HepG2 (cell line): Measurements from ENCODE around the gene CYTH1. TPM values are rescaled to one million over a fixed set of nuclear protein-coding genes. Genes with fewer than 3 reads are reported as not detected.

Experiments used
- CBFB ChIP-seq: sonication (generic); formaldehyde crosslinking; IDR thresholded peaks from 2 replicates; pipeline ENCODE4 v1.4.0; 2020; ENCODE audit warnings: missing genetic modification reagents
- CCDC6 ChIP-seq: sonication (generic); formaldehyde crosslinking; IDR thresholded peaks from 2 replicates; pipeline ENCODE4 v1.8.1; 2022; ENCODE audit warnings: mild to moderate bottlenecking, missing genetic modification reagents, moderate library complexity
- GTF3A ChIP-seq: sonication (generic); formaldehyde crosslinking; conservative IDR thresholded peaks from 2 replicates; pipeline ENCODE4 v1.4.0; 2020; ENCODE audit warnings: mild to moderate bottlenecking, missing genetic modification reagents
- KDM5A ChIP-seq: fragments of 200-600 bp; sonication (generic); IDR thresholded peaks from 2 replicates; pipeline ENCODE4 v1.7.0; 2018; ENCODE audit warnings: antibody characterized with exemption, mild to moderate bottlenecking, low read length, borderline replicate concordance
- KDM5B ChIP-seq: sonication (generic); formaldehyde crosslinking; IDR thresholded peaks from 2 replicates; pipeline ENCODE4 v1.4.0; 2020; ENCODE audit warnings: missing genetic modification reagents, mild to moderate bottlenecking, borderline replicate concordance
- PLRG1 ChIP-seq: fragments of 450-650 bp; conservative IDR thresholded peaks from 2 replicates; pipeline ENCODE4 v1.6.1; 2016
- PRMT3 ChIP-seq: sonication (generic); formaldehyde crosslinking; IDR thresholded peaks from 2 replicates; pipeline ENCODE4 v1.8.1; 2022; ENCODE audit warnings: low read depth, mild to moderate bottlenecking, moderate library complexity, missing genetic modification reagents, borderline replicate concordance
- RXRA ChIP-seq: sonication (generic); formaldehyde crosslinking; IDR thresholded peaks from 2 replicates; pipeline ENCODE4 v1.5.1; 2020; ENCODE audit warnings: missing genetic modification reagents
- TCF7 ChIP-seq: sonication (generic); IDR thresholded peaks from 2 replicates; pipeline ENCODE4 v1.6.1; 2016; ENCODE audit warnings: antibody characterized with exemption, low read depth
- ZFP36L2 ChIP-seq: sonication (generic); formaldehyde crosslinking; IDR thresholded peaks from 2 replicates; pipeline ENCODE4 v1.4.0; 2020; ENCODE audit warnings: missing genetic modification reagents
- ZNF484 ChIP-seq: sonication (generic); formaldehyde crosslinking; IDR thresholded peaks from 2 replicates; pipeline ENCODE4 v1.5.1; 2020; ENCODE audit warnings: mild to moderate bottlenecking, low read depth, missing genetic modification reagents, borderline replicate concordance
- ZNF564 ChIP-seq: sonication (generic); formaldehyde crosslinking; IDR thresholded peaks from 2 replicates; pipeline ENCODE4 v1.8.1; 2023; ENCODE audit warnings: mild to moderate bottlenecking, missing genetic modification reagents
- ZNF75D ChIP-seq: sonication (generic); formaldehyde crosslinking; IDR thresholded peaks from 2 replicates; pipeline ENCODE4 v1.8.1; 2023; ENCODE audit warnings: missing genetic modification reagents, mild to moderate bottlenecking, borderline replicate concordance
- ZNF773 ChIP-seq: sonication (generic); formaldehyde crosslinking; IDR thresholded peaks from 2 replicates; pipeline ENCODE4 v1.4.0; 2020; ENCODE audit warnings: missing genetic modification reagents, borderline replicate concordance
- polyA plus RNA-seq, 8 experiments: library from polyadenylated mRNA; depleted of rRNA in 3 of 8; stranded (reverse) in 7 of 8; unstranded in 1 of 8; fragments of >200 nt; fragmentation: Illumina TruSeq in 4 of 8; extraction: Trizol in 4 of 8; gene quantifications; 2 replicates each; pipeline versions ENCODE4 v1.2.1 to v1.2.3, GENCODE V29; 2011 to 2016; ENCODE audit warnings: low read depth in 4 of 8, missing spikeins in 1 of 8, mixed read lengths in 1 of 8; ENCODE audit not compliant: insufficient read depth in 1 of 8
- total RNA-seq, 5 experiments: library from RNA; depleted of rRNA; stranded (reverse); fragments of >200 nt; fragmentation: Illumina TruSeq; extraction: Trizol; gene quantifications; 2 replicates each; pipeline ENCODE4 v1.2.3, GENCODE V29; 2016; ENCODE audit warnings: low read depth in 1 of 5
- TF ChIP-seq, protein P1 (sequence below): sonication (generic); formaldehyde crosslinking; IDR thresholded peaks from 2 replicates; pipeline ENCODE4 v1.4.0; 2020; ENCODE audit warnings: mild to moderate bottlenecking, low read depth, missing genetic modification reagents
- TF ChIP-seq, protein P2 (sequence below): sonication (generic); formaldehyde crosslinking; conservative IDR thresholded peaks from 2 replicates; pipeline ENCODE4 v1.8.1; 2023; ENCODE audit warnings: missing genetic modification reagents
- TF ChIP-seq, protein P3 (sequence below): sonication (generic); formaldehyde crosslinking; conservative IDR thresholded peaks from 2 replicates; pipeline ENCODE4 v1.8.0; 2022; ENCODE audit warnings: missing genetic modification reagents
- TF ChIP-seq, protein P4 (sequence below): sonication (generic); formaldehyde crosslinking; IDR thresholded peaks from 2 replicates; pipeline ENCODE4 v1.4.0; 2020; ENCODE audit warnings: missing genetic modification reagents, mild to moderate bottlenecking, borderline replicate concordance
- TF ChIP-seq, protein P5 (sequence below): sonication (generic); formaldehyde crosslinking; IDR thresholded peaks from 2 replicates; pipeline ENCODE4 v1.5.1; 2020; ENCODE audit warnings: mild to moderate bottlenecking, missing genetic modification reagents

CYTH1 gene
- total and polyA plus RNA-seq, 2 of the 13 experiments (the other 11 are each of a cell fraction or from before 2014, with no cell fraction given): 20.1 to 48.9 TPM

DNA sequence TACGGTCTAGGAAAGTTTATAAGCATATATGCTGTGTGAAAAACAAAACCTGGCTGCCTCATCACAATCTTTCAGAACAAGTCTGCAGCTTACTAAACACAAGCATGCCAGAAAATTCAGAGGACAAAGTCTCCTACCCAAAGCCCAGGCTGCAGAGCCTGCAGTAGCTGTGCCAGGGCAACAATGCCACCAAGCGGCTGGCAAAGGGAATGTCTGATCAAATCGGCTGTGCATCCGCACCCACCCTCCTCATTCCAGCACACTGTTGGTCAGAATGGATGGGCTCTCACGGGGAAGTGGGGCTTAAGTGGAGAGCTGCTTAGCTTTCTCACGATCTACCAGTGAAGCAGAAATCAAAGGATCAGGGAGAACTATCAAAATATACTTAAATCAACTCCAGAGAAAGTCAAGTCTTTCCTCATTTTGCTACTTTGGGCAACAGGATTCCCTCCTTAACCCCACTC, 73.5 kb downstream of the CYTH1 start (continued):
- TF ChIP-seq, protein P1, sequence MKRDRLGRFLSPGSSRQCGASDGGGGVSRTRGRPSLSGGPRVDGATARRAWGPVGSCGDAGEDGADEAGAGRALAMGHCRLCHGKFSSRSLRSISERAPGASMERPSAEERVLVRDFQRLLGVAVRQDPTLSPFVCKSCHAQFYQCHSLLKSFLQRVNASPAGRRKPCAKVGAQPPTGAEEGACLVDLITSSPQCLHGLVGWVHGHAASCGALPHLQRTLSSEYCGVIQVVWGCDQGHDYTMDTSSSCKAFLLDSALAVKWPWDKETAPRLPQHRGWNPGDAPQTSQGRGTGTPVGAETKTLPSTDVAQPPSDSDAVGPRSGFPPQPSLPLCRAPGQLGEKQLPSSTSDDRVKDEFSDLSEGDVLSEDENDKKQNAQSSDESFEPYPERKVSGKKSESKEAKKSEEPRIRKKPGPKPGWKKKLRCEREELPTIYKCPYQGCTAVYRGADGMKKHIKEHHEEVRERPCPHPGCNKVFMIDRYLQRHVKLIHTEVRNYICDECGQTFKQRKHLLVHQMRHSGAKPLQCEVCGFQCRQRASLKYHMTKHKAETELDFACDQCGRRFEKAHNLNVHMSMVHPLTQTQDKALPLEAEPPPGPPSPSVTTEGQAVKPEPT (CRISPR knock-in tag): 0 out of 2 replicates have a peak, but pooled peaks have one; percentile 50
- TF ChIP-seq ZFP36L2 (CRISPR knock-in tag) (no peak), CBFB (CRISPR knock-in tag) (no peak), ZNF75D (CRISPR knock-in tag) (no peak), KDM5B (CRISPR knock-in tag) (no peak), ZNF484 (CRISPR knock-in tag) (no peak), GTF3A (CRISPR knock-in tag) (no peak), RXRA (CRISPR knock-in tag) (peak; percentile 34; the same call in 1 of the 2 replicates), PRMT3 (CRISPR knock-in tag) (no peak), ZNF773 (CRISPR knock-in tag) (no peak), PLRG1 (no peak), KDM5A (no peak), CCDC6 (peak; percentile 24; the same call in 1 of the 2 replicates), ZNF564 (CRISPR knock-in tag) (no peak), TCF7 (no peak)
- TF ChIP-seq, protein P2, sequence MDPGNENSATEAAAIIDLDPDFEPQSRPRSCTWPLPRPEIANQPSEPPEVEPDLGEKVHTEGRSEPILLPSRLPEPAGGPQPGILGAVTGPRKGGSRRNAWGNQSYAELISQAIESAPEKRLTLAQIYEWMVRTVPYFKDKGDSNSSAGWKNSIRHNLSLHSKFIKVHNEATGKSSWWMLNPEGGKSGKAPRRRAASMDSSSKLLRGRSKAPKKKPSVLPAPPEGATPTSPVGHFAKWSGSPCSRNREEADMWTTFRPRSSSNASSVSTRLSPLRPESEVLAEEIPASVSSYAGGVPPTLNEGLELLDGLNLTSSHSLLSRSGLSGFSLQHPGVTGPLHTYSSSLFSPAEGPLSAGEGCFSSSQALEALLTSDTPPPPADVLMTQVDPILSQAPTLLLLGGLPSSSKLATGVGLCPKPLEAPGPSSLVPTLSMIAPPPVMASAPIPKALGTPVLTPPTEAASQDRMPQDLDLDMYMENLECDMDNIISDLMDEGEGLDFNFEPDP (CRISPR knock-in tag): no peak
- TF ChIP-seq, protein P3, sequence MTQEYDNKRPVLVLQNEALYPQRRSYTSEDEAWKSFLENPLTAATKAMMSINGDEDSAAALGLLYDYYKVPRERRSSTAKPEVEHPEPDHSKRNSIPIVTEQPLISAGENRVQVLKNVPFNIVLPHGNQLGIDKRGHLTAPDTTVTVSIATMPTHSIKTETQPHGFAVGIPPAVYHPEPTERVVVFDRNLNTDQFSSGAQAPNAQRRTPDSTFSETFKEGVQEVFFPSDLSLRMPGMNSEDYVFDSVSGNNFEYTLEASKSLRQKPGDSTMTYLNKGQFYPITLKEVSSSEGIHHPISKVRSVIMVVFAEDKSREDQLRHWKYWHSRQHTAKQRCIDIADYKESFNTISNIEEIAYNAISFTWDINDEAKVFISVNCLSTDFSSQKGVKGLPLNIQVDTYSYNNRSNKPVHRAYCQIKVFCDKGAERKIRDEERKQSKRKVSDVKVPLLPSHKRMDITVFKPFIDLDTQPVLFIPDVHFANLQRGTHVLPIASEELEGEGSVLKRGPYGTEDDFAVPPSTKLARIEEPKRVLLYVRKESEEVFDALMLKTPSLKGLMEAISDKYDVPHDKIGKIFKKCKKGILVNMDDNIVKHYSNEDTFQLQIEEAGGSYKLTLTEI (CRISPR knock-in tag): no peak
- TF ChIP-seq, protein P4, sequence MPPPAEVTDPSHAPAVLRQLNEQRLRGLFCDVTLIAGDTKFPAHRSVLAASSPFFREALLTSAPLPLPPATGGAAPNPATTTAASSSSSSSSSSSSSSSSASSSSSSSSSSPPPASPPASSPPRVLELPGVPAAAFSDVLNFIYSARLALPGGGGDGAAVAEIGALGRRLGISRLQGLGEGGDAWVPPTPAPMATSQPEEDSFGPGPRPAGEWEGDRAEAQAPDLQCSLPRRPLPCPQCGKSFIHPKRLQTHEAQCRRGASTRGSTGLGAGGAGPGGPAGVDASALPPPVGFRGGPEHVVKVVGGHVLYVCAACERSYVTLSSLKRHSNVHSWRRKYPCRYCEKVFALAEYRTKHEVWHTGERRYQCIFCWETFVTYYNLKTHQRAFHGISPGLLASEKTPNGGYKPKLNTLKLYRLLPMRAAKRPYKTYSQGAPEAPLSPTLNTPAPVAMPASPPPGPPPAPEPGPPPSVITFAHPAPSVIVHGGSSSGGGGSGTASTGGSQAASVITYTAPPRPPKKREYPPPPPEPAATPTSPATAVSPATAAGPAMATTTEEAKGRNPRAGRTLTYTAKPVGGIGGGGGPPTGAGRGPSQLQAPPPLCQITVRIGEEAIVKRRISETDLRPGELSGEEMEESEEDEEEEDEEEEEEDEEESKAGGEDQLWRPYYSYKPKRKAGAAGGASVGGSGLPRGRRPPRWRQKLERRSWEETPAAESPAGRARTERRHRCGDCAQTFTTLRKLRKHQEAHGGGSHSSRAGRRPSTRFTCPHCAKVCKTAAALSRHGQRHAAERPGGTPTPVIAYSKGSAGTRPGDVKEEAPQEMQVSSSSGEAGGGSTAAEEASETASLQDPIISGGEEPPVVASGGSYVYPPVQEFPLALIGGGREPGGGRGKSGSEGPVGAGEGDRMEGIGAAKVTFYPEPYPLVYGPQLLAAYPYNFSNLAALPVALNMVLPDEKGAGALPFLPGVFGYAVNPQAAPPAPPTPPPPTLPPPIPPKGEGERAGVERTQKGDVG (CRISPR knock-in tag): no peak
- TF ChIP-seq, protein P5, sequence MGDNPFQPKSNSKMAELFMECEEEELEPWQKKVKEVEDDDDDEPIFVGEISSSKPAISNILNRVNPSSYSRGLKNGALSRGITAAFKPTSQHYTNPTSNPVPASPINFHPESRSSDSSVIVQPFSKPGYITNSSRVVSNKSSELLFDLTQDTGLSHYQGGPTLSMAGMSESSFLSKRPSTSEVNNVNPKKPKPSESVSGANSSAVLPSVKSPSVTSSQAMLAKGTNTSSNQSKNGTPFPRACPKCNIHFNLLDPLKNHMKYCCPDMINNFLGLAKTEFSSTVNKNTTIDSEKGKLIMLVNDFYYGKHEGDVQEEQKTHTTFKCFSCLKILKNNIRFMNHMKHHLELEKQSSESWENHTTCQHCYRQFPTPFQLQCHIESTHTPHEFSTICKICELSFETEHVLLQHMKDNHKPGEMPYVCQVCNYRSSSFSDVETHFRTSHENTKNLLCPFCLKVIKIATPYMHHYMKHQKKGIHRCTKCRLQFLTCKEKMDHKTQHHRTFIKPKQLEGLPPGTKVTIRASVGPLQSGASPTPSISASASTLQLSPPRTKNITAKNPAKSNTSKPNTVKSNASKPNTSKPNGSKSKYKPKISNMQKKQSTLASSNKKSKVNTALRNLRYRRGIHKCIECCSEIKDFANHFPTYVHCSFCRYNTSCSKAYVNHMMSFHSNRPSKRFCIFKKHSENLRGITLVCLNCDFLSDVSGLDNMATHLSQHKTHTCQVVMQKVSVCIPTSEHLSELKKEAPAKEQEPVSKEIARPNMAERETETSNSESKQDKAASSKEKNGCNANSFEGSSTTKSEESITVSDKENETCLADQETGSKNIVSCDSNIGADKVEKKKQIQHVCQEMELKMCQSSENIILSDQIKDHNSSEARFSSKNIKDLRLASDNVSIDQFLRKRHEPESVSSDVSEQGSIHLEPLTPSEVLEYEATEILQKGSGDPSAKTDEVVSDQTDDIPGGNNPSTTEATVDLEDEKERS: no peak
